Suppressor macrophage treated with lipopolysaccharide for 1 hour (primary cell): ENCODE results near the gene CGB1.
A peak's percentile ranks its signal among the peaks of the same experiment; 100 is the strongest.
"Not testable (repeated sequence)": the region's sequence is repeated elsewhere in the genome, so short reads cannot be mapped to it uniquely, and the experiment has no call there.

Experiments used
- DNase-seq, 3 donors: peaks; one replicate each; pipeline ENCODE4 v3.0.0-alpha.2; 2020 to 2022

CGB1 gene

DNA sequence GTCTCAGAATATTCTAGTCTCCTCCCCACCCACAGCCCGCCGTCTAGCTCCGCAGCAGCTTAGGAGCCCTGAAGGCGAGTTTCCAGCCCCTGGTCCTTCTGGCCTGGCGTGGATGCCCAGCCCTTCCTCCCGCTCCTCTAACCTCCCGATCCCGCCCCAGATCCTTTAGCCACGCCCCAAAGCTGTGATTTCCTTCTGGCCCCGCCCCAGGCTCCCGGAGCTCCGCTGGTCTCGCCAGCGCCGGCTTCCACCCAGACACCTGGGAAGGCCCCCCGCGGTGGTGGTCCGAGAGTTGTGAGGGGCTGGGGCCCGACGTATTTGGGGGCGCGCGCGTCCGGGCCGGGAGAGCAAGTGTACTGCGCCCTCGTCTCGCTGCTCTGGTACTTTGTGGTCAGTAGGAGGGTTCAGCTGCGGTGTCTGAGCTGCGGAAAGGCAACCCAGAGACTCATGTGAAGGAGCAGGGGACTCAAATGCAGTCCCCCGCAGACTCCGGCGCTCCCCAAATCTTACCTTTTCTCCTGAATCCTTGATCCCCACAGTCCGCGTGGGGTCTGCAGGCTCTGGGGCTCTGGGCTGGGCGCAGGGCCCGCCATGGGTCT lies 21.0 kb upstream of the CGB1 start, which contains the start of gene CGB7:
TSS of gene CGB7 (minus strand) at position 114 of the 599 bp plus-strand sequence. CDS start 2,374 bp downstream, outside the sequence.
- peak; percentile 60 to 79 (median 71) for DNase-seq

- DNase-seq, result peak in 1 of 3 donors; percentile 22
Observed at GRCh38 chr19:49056902-49057596, 20.4 kb upstream of the CGB1 start.

- peak; percentile 48 to 86 (median 69) for DNase-seq
Observed at GRCh38 chr19:49056101-49056901, 19.6 kb upstream of the CGB1 start.

- DNase-seq, result not testable (repeated sequence)
Observed at GRCh38 chr19:49050376-49051033, 13.8 kb upstream of the CGB1 start.

- not testable (repeated sequence) for DNase-seq
Observed at GRCh38 chr19:49049834-49050233, 13.1 kb upstream of the CGB1 start.

DNA sequence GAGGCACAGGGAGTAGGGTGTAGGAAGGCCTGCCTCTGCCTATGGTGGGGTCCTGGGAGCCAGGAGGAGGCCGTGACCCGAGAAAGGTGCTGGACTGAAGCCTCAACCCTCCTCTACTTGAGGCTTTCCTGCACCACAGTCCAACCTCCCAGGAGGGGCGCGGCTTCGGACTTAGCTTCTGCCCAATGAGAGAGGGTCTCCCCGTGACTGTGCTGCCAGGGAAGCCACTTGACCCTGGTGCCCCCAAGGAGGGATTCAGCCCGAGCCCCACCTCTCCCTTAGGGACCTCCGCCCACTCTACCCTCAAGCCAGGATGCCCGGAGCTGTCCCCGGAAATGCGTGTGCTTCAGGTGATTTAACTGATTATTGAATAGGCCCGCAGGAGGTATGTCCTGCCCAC lies 12.3 kb upstream of the CGB1 start, which contains the start of gene CGB8:
TSS of gene CGB8 (minus strand) at position 101 of the 400 bp plus-strand sequence. CDS start 372 bp downstream, outside the sequence.
- not testable (repeated sequence) for DNase-seq

DNA sequence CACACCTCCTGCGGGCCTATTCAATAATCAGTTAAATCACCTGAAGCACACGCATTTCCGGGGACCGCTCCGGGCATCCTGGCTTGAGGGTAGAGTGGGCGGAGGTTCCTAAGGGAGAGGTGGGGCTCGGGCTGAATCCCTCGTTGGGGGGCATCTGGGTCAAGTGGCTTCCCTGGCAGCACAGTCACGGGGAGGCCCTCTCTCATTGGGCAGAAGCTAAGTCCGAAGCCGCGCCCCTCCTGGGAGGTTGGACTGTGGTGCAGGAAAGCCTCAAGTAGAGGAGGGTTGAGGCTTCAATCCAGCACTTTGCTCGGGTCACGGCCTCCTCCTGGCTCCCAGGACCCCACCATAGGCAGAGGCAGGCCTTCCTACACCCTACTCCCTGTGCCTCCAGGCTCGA lies 6.9 kb upstream of the CGB1 start, which contains the start of gene CGB5:
TSS of gene CGB5 (plus strand) at position 301 of the 400 bp plus-strand sequence. CDS start 362 bp downstream, outside the sequence.
- DNase-seq, result not testable (repeated sequence)

DNA sequence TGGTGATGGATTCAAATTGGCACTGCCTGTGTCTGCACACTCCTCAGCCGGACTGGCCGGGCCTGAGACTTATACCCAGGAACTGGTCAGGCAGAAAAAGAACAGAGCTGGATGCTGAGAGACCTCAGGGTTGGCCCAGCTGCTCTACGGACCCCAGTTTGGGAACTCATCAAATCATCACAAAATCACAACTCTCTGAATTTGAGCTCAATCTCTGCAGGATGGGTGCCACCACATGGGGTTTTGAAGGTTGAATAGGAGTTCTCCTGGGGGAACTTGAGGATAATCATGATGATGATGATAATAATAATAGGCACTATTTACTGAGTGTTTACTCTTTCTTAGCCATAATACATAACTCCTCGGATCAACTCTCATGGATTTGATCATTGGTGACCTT lies 6.0 kb upstream of the CGB1 start:
- not testable (repeated sequence) for DNase-seq

DNA sequence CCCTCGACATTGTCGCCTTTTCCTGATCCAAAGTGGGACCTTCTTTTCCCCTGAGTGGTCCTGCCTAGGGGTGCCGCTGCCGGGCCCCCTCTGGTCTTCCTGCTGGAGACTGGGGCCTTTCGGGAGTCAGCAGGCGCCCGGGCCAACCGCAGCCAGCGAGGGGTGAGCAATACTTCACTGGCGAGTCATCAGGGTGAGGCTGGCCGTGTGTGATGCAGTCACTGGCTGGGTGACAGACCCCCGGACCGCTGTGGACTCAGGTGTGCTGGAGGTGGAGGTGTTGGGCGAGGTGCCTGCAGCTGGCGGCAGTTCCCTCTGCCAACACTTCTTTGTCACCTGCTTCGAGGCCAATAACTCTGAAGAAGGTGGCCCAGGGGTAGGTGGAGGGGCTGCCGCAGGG lies 5.5 kb upstream of the CGB1 start:
- no peak for DNase-seq

DNA sequence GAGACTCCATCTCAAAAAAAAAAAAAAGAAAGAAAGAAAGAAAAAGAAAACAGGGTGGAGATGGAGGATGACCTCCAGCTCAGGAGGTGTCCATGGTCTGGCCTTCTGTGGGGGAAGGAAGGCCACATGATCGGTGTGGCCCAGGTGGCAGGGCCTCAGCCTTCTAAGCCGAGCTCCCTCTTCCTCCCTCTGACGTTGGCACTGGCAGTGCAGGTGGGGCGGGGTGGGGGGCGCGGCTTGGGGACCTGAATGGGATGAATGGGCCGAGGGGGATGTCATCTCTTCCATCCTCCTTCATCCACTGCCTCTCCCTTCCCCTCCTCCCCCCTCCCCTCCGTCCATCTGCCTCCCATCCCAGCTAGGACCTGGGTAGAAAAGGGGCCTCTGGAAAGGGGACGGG lies 3.0 kb upstream of the CGB1 start:
- DNase-seq, result not testable (repeated sequence)

DNA sequence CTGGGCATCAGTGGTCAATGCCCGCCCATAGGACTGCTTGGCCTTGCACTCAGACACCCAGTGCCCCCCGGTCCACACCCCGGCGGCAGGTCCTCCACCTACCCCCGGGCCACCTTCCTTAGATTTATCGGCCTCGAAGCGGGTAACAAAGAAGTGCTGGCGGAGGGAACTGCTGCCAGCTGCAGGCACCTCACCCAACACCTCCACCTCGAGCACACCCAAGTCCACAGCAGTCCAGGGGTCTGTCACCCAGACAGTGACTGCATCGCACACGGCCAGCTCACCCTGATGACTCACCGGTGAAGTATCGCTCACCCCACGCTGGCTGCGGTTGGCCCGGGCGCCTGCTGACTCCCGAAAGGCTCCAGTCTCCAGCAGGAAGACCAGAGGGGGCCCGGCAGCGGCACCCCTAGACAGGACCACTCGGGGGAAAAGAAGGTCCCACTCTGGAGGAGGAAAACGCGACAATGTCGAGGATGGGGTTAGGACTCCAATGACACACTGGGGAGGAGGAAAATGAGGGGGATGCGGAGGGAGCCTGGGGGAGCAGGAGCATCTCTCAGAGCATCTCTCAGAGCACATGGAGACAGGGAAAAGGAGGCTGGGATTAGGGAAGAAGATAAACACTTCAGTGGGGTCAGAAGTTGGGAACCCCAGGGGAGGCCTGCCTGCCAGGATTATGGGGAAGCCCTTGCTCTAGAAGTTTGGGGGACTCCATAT lies 2.0 kb upstream of the CGB1 start:
- DNase-seq, result not testable (repeated sequence)

DNA sequence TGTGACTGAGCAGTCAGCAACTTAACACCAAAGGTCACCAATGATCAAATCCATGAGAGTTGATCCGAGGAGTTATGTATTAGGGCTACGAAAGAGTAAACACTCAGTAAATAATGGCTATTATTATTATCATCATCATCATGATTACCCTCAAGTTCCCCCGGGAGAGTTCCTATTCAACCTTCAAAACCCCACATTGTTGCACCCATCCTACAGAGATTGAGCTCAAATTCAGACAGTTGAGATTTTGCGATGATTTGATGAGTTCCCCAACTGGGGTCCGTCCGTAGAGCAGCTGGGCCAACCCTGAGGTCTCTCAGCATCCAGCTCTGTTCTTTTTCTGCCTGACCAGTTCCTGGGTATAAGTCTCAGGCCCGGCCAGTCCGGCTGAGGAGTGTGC lies 1.4 kb upstream of the CGB1 start:
- not testable (repeated sequence) for DNase-seq

GRCh38 chr19:49031642-49032301 lies 4.9 kb downstream of the CGB1 start, which contains the start of gene CGB2:
TSS of gene CGB2 (plus strand) at chr19:49031890. CDS start at chr19:49032096, 206 bp downstream.
- DNase-seq, result peak; percentile 44 to 57 (median 57)

DNA sequence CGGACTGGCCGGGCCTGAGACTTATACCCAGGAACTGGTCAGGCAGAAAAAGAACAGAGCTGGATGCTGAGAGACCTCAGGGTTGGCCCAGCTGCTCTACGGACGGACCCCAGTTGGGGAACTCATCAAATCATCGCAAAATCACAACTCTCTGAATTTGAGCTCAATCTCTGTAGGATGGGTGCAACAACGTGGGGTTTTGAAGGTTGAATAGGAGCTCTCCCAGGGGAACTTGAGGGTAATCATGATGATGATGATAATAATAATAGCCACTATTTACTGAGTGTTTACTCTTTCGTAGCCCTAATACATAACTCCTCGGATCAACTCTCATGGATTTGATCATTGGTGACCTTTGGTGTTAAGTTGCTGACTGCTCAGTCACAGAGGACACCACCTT lies 6.4 kb downstream of the CGB1 start:
- DNase-seq, result not testable (repeated sequence)

- DNase-seq, result not testable (repeated sequence)
Observed at GRCh38 chr19:49029749-49030148, 6.9 kb downstream of the CGB1 start.

- not testable (repeated sequence) for DNase-seq
Observed at GRCh38 chr19:49028686-49029085, 8.0 kb downstream of the CGB1 start.

GRCh38 chr19:49025599-49025998 lies 11.1 kb downstream of the CGB1 start:
- not testable (repeated sequence) for DNase-seq

DNA sequence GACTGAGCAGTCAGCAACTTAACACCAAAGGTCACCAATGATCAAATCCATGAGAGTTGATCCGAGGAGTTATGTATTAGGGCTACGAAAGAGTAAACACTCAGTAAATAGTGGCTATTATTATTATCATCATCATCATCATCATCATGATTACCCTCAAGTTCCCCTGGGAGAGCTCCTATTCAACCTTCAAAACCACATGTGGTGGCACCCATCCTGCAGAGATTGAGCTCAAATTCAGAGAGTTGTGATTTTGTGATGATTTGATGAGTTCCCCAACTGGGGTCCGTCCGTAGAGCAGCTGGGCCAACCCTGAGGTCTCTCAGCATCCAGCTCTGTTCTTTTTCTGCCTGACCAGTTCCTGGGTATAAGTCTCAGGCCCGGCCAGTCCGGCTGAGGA lies 11.6 kb downstream of the CGB1 start:
- not testable (repeated sequence) for DNase-seq

- not testable (repeated sequence) for DNase-seq
Observed at GRCh38 chr19:49024233-49024632, 12.5 kb downstream of the CGB1 start, which contains the start of gene CGB3. TSS of gene CGB3 (minus strand) at chr19:49024333. CDS start at chr19:49023971, 362 bp downstream.

DNA sequence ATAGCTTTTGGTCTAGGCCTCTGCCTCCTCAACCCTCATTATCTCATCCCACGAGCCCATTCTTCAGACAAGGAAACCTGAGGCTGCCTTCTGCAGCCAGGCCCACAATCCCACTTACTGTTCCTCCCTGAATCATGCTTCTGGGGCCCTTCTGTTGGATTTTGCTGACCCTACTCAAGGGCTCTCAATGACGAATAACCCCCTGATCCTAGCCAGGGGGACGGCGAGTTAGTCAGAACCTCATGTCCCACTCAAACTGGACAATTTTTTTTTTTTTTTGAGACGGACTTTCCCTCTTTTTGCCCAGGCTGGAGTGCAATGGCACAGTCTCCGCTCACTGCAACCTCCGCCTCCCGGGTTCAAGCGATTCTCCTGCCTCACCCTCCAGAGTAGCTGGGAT lies 14.6 kb downstream of the CGB1 start:
- peak; percentile 48 to 62 (median 51) for DNase-seq
